NCI-H774 (cell line): ENCODE results near the gene NAA80.
"Not testable (repeated sequence)": the region's sequence is repeated elsewhere in the genome, so short reads cannot be mapped to it uniquely, and the experiment has no call there.

Experiments
- DNase-seq: peaks from one replicate; lab custom pipeline; 2025; lab: John Stamatoyannopoulos, UW

NAA80 gene

GRCh38 chr3:50314342-50314741, 15.1 kb upstream of the NAA80 start:
- DNase-seq, result no peak

- not testable (repeated sequence) for DNase-seq
Measured at GRCh38 chr3:50312041-50312440, 12.8 kb upstream of the NAA80 start.

GRCh38 chr3:50304601-50305000, 5.4 kb upstream of the NAA80 start:
- DNase-seq, result no peak

- DNase-seq, result no peak
Measured at GRCh38 chr3:50303013-50303815, 4.0 kb upstream of the NAA80 start, which contains the start of gene HYAL1. Gene HYAL1 (minus strand): TSS chr3:50303574. CDS start chr3:50302956, 618 bp downstream.

- no peak for DNase-seq
Measured at GRCh38 chr3:50302095-50303012, 3.1 kb upstream of the NAA80 start.

GRCh38 chr3:50300681-50301254, 1.6 kb upstream of the NAA80 start:
- no peak for DNase-seq

GRCh38 chr3:50299929-50300680, 900 bp upstream of the NAA80 start:
- no peak for DNase-seq

- DNase-seq, result no peak
Measured at GRCh38 chr3:50299638-50299928, 378 bp upstream of the NAA80 start.

- no peak for DNase-seq
Measured at GRCh38 chr3:50297896-50298725, 1.1 kb downstream of the NAA80 start.

- no peak for DNase-seq
Measured at GRCh38 chr3:50297384-50297775, 1.8 kb downstream of the NAA80 start.

- no peak for DNase-seq
Measured at GRCh38 chr3:50296721-50297383, 2.4 kb downstream of the NAA80 start.

GRCh38 chr3:50295553-50296431, 3.4 kb downstream of the NAA80 start:
- DNase-seq, result no peak

GRCh38 chr3:50294492-50295403, 4.5 kb downstream of the NAA80 start:
- DNase-seq, result no peak

- no peak for DNase-seq
Measured at GRCh38 chr3:50294089-50294488, 5.1 kb downstream of the NAA80 start.

GRCh38 chr3:50293079-50293801, 6.0 kb downstream of the NAA80 start:
- no peak for DNase-seq

- peak; percentile 80 for DNase-seq
Measured at GRCh38 chr3:50292159-50293078, 6.8 kb downstream of the NAA80 start, which contains the start of gene IFRD2. Gene IFRD2 (minus strand): TSS chr3:50292429. CDS start chr3:50292274, 155 bp downstream.
